HFFc6 (cell line): ENCODE results near the gene PNMA6F. TPM values are rescaled to one million over a fixed set of nuclear protein-coding genes. Genes with fewer than 3 reads are reported as not detected.
"Not testable (repeated sequence)": the region's sequence is repeated elsewhere in the genome, so short reads cannot be mapped to it uniquely, and the experiment has no call there.

Experiments
- DNase-seq: peaks from one replicate; pipeline ENCODE4 v3.0.0-alpha.2; 2018
- H3K27ac Mint-ChIP-seq: 2 replicates; pipeline ENCODE4 v1.8.0; 2020; ENCODE audit warnings: mild to moderate bottlenecking, mixed read lengths
- H3K27me3 Mint-ChIP-seq: 2 replicates; pipeline ENCODE4 v1.8.0; 2021; ENCODE audit warnings: mild to moderate bottlenecking, moderate library complexity, mixed read lengths; ENCODE audit not compliant: insufficient read depth
- H3K36me3 Mint-ChIP-seq: 2 replicates; pipeline ENCODE4 v1.8.0; 2021; ENCODE audit warnings: low read depth, mixed read lengths
- H3K4me1 Mint-ChIP-seq: 2 replicates; pipeline ENCODE4 v1.8.0; 2020; ENCODE audit warnings: low read depth, mixed read lengths
- H3K4me3 Mint-ChIP-seq: 2 replicates; pipeline ENCODE4 v1.8.0; 2020; ENCODE audit warnings: mild to moderate bottlenecking, moderate library complexity, mixed read lengths
- H3K9me3 Mint-ChIP-seq: 2 replicates; pipeline ENCODE4 v1.8.0; 2020; ENCODE audit warnings: mild to moderate bottlenecking, mixed read lengths
- total RNA-seq, 6 experiments: library from RNA; stranded (reverse); fragmentation: NEBNext Ultra II Directional; extraction: Animal tissue kit (Norgen Biotek cat#: 25700); gene quantifications; 2 replicates in 1 of 6; 3 replicates in 5 of 6; pipeline ENCODE4 v1.2.3, GENCODE V29; 2021
- TF ChIP-seq, protein P1 (sequence below): fragments of 200-600 bp; sonication (generic); IDR thresholded peaks from 2 replicates; pipeline ENCODE4 v1.5.0; 2021; ENCODE audit warnings: antibody characterized with exemption, mild to moderate bottlenecking

Gene PNMA6F
- total RNA-seq, 6 experiments from 2014 or later, result not detected

DNA sequence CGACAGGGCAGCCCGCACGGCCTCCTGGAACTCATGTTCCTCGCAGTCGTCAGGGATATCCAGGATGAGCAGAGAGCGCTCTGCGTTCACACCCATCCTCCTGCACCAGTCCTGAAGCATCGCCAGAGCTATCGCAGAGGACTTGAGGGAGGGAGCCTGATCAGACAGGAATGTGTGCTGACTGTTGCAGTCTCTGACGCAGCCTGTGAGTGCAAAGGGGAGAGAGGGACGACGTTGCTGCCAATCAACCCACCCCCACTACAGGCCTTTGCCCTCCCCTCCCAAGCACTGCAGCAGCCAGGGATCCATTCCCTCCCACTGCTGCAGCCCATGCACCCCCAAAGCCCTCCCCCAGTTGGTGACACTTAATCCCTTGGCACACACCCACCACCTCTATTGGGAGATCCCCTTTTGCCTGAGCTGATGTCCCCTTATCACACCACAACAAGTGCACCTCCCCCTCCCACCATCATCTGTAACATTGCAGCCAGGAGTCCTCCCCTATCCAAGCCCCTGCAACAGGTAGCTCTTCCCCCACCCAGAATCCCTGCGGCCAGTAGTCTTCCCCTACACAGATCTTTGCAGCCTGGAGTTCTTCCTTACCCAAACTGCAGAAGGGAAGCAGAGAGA lies 897 bp downstream of the PNMA6F start:
- no peak overlapping the region for H3K27ac Mint-ChIP-seq
- DNase-seq, result peak; percentile 4
- H3K9me3 Mint-ChIP-seq, result 0 out of 2 replicates have a peak, but pooled peaks cover 3% of the 10 kb centered on the region
- no peaks in the 10 kb centered on the region for H3K4me1 Mint-ChIP-seq
- no peaks in the 10 kb centered on the region for H3K36me3 Mint-ChIP-seq
- no peak overlapping the region for H3K4me3 Mint-ChIP-seq
- TF ChIP-seq, protein P1, sequence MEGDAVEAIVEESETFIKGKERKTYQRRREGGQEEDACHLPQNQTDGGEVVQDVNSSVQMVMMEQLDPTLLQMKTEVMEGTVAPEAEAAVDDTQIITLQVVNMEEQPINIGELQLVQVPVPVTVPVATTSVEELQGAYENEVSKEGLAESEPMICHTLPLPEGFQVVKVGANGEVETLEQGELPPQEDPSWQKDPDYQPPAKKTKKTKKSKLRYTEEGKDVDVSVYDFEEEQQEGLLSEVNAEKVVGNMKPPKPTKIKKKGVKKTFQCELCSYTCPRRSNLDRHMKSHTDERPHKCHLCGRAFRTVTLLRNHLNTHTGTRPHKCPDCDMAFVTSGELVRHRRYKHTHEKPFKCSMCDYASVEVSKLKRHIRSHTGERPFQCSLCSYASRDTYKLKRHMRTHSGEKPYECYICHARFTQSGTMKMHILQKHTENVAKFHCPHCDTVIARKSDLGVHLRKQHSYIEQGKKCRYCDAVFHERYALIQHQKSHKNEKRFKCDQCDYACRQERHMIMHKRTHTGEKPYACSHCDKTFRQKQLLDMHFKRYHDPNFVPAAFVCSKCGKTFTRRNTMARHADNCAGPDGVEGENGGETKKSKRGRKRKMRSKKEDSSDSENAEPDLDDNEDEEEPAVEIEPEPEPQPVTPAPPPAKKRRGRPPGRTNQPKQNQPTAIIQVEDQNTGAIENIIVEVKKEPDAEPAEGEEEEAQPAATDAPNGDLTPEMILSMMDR, result no peak
- H3K27me3 Mint-ChIP-seq, result peaks cover 9% of the 10 kb centered on the region

DNA sequence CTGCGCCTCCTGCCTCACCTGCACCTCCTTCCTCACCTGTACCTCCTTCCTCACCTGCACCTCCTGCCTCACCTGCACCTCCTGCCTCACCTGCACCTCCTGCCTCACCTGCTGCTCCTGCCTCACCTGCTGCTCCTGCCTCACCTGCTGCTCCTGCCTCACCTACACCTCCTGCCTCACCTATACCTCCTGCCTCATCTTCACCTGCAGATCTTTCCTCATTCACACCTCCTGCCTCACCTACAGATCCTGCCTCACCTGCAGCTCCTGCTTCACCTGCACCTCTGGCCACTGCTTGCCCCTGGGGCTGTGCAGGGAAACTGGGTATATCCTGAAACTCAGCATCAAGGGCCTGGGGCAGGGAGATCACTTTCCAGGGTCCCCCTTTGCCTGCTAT lies 1.5 kb downstream of the PNMA6F start:
- H3K27me3 Mint-ChIP-seq, H3K27ac Mint-ChIP-seq, H3K36me3 Mint-ChIP-seq, H3K9me3 Mint-ChIP-seq, DNase-seq, H3K4me1 Mint-ChIP-seq, H3K4me3 Mint-ChIP-seq: not testable (repeated sequence)

DNA sequence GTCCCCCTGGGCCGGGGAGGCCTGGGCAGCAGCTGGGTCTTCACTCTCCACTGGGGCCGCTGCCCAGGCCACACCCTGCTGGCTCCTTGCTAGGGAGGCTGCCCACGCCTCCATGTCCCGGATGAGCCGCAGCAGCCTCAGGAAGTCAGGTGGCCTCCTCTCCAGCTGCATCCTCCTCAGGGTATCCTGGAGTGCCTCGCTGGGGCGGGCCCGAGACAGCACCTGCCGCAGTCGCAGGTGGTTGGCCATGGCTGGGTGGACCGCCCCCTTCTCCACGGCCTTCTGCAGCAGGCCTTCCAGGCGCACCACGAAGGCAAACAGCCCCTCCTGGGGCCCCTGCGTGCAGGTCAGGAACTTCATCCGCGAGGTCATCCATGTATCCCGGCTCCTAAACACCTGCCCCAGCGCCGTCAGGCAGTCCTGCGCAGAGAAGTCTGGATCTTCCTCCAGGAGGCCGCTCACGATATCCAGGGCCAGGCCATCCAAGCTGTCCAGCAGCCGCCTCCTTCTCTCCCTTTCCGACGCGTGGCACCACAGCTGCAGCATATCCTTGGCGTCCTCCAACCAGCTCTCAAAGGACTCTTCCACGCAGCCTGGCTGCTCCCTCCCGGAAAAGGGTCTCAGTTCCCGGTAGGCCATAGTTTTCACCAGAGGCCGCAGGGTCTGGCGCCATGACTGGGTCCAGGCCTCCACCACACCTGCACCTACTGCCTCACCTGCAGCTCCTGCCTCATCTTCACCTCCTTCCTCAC lies 2.1 kb downstream of the PNMA6F start:
- H3K4me1 Mint-ChIP-seq, result no peaks in the 10 kb centered on the region
- H3K27me3 Mint-ChIP-seq, result peaks cover 9% of the 10 kb centered on the region
- no peak overlapping the region for H3K4me3 Mint-ChIP-seq
- no peak for DNase-seq
- H3K9me3 Mint-ChIP-seq, result no peaks in the 10 kb centered on the region
- H3K36me3 Mint-ChIP-seq, result no peaks in the 10 kb centered on the region
- H3K27ac Mint-ChIP-seq, result no peak overlapping the region
- TF ChIP-seq, protein P1, result no peak

DNA sequence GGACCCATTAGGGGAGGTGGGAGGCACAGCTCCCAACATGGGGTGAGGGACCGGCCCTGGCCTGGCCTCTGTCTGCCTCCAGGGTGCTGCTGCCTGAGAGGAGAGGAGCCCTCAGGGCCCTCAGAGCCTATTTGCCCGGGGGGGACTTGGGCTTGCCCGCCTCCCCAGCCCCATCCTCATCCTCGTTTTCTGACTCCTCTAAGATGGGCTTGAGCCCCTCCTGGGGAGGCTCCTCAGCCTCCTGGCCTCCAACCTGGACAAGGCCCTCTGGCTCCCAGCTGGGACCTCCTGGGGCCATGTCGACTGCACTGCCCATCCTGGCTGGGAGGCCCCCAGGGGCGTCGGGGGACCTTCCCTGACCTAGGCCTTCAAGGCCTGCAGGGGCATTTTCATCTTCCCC lies 2.8 kb downstream of the PNMA6F start:
- no peaks in the 10 kb centered on the region for H3K36me3 Mint-ChIP-seq
- H3K27ac Mint-ChIP-seq, result no peak overlapping the region
- no peak for DNase-seq
- no peaks in the 10 kb centered on the region for H3K4me1 Mint-ChIP-seq
- H3K9me3 Mint-ChIP-seq, result no peaks in the 10 kb centered on the region
- TF ChIP-seq, protein P1, result no peak
- H3K27me3 Mint-ChIP-seq, result peaks cover 9% of the 10 kb centered on the region
- no peak overlapping the region for H3K4me3 Mint-ChIP-seq

DNA sequence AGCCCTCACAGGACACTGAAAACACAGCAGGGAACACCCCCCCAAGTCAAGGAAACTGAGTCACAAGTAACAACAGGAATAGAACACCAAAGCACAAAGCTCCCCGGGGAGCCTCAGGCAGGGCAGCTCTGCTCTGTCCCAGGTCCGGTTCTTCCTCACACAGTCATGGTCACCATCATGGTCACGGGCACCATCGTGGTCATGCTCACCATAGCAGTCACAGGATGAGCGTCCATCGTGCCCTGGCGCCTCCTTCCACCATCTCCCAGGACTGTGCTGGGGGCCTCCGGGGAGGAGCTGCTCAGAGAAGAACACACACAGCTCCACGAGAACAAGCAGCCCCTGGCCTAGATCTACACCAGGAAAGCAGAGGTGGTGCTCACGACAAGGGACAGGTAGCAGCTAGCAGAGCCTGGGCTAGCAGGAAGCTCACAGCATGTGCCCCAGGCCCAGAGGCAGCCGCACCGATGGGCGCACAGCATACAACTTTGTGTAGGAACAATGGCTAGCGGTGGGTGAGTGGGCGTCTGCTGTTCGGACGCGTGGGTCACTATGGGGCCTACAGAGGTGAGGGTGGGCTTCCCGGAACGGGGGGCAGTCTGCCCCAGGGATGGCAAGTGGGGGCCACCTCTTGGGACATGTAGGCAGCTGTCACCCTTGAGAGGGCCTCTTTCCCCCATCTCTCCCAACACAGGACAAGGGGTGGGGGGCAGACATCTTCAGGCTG lies 3.4 kb downstream of the PNMA6F start:
- TF ChIP-seq, protein P1, result no peak
- no peaks in the 10 kb centered on the region for H3K36me3 Mint-ChIP-seq

DNA sequence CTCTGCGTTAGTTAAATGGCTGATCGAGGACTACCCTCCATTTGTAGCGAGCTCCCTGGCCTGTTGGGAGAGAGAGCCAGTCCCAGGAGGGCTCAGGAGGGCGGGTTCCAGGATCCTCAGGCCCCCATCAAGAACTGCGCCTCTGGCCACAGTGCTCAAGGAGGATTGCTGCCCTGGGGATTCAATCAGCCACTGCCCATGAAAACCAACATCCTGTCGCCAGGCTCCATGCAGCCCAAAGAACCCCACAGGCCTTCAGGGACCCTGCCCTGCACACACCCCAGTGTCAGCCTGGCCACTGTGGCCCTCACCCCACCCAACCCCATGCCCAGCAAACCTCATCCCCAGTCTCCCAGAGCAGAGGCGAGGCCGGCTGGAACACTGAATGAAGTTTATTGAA lies 4.3 kb downstream of the PNMA6F start:
- no peak overlapping the region for H3K27ac Mint-ChIP-seq
- no peaks in the 10 kb centered on the region for H3K9me3 Mint-ChIP-seq
- no peaks in the 10 kb centered on the region for H3K36me3 Mint-ChIP-seq
- TF ChIP-seq, protein P1, result no peak
- H3K4me3 Mint-ChIP-seq, result no peak overlapping the region
- peaks cover 11% of the 10 kb centered on the region for H3K27me3 Mint-ChIP-seq
- no peak for DNase-seq
- no peaks in the 10 kb centered on the region for H3K4me1 Mint-ChIP-seq

More for the DNA sequence above, 3.4 kb downstream of the PNMA6F start:
- no peaks in the 10 kb centered on the region for H3K4me1 Mint-ChIP-seq
- H3K27me3 Mint-ChIP-seq, result peaks cover 9% of the 10 kb centered on the region
- H3K27ac Mint-ChIP-seq, result no peak overlapping the region
- H3K4me3 Mint-ChIP-seq, result no peak overlapping the region
- H3K9me3 Mint-ChIP-seq, result no peaks in the 10 kb centered on the region
- no peak for DNase-seq
